ENCODE measurements around the gene SLIT1.

DNA sequence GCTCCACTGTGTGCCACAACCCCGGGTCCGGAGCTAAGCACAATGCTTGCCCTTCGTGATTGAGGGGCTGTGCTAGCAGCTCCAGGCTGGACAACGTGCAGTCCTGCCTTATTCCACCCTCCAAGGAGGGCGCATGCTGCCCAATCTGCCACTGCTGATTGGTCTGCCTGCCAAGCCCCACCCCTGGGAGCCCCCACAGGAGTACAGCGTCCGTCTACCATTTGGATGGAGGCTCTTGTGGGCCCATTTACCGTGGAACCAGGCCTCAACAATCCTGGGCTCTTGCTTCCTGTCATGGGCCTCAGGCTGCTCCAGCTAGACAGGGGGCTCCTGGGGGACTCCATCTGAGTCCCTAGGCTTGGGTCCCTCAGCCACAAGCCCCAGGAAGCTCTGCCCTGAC is 173.3 kb downstream of the SLIT1 start:
- no peak for TF ChIP-seq EZH2 (IDR thresholded peaks at IDR 0.05; ENCODE audit: borderline replicate concordance, low read length)
- TF ChIP-seq, protein P1, sequence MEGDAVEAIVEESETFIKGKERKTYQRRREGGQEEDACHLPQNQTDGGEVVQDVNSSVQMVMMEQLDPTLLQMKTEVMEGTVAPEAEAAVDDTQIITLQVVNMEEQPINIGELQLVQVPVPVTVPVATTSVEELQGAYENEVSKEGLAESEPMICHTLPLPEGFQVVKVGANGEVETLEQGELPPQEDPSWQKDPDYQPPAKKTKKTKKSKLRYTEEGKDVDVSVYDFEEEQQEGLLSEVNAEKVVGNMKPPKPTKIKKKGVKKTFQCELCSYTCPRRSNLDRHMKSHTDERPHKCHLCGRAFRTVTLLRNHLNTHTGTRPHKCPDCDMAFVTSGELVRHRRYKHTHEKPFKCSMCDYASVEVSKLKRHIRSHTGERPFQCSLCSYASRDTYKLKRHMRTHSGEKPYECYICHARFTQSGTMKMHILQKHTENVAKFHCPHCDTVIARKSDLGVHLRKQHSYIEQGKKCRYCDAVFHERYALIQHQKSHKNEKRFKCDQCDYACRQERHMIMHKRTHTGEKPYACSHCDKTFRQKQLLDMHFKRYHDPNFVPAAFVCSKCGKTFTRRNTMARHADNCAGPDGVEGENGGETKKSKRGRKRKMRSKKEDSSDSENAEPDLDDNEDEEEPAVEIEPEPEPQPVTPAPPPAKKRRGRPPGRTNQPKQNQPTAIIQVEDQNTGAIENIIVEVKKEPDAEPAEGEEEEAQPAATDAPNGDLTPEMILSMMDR (IDR thresholded peaks at IDR 0.05; ENCODE audit: low read length): no peak
